Fibroblast of mammary gland (primary cell): Measurements from ENCODE around the gene SDR42E1.
"Not testable (repeated sequence)": the region's sequence is repeated elsewhere in the genome, so short reads cannot be mapped to it uniquely, and the experiment has no call there.

Experiments
- DNase-seq: peaks from one replicate; pipeline ENCODE4 v3.0.0-alpha.2; 2010; ENCODE audit warnings: low read depth
- H3K4me3 ChIP-seq: 2 replicates; pipeline ENCODE4 v1.5.1; 2011; ENCODE audit warnings: low read depth, mild to moderate bottlenecking, low read length, moderate library complexity; ENCODE audit not compliant: control insufficient read depth
- CTCF ChIP-seq: conservative IDR thresholded peaks from 2 replicates; pipeline ENCODE4 v1.5.1; 2011; ENCODE audit warnings: low read depth, low read length, inconsistent platforms; ENCODE audit not compliant: control insufficient read depth, insufficient read depth

The SDR42E1 gene

GRCh38 chr16:82020051-82020450 lies 8.8 kb upstream of the SDR42E1 start:
- no peak for TF ChIP-seq CTCF
- no peak for DNase-seq
- no peak overlapping the region for H3K4me3 ChIP-seq

- no peak for TF ChIP-seq CTCF
- no peak for DNase-seq
- no peak overlapping the region for H3K4me3 ChIP-seq
These were observed 8.3 kb upstream of the SDR42E1 start for GRCh38 chr16:82019535-82019934.

GRCh38 chr16:82017911-82018568 lies 6.8 kb upstream of the SDR42E1 start:
- DNase-seq, result no peak
- no peak overlapping the region for H3K4me3 ChIP-seq
- no peak for TF ChIP-seq CTCF

- no peak overlapping the region for H3K4me3 ChIP-seq
- DNase-seq, result peak; percentile 75
- no peak for TF ChIP-seq CTCF
These were observed 5.7 kb upstream of the SDR42E1 start for GRCh38 chr16:82016964-82017363.

- no peak overlapping the region for H3K4me3 ChIP-seq
- peak; percentile 26 for TF ChIP-seq CTCF
- DNase-seq, result peak; percentile 34
These were observed 5.0 kb upstream of the SDR42E1 start for GRCh38 chr16:82016263-82016662.

GRCh38 chr16:82013139-82013538 lies 1.9 kb upstream of the SDR42E1 start:
- no peak overlapping the region for H3K4me3 ChIP-seq
- TF ChIP-seq CTCF, result no peak
- no peak for DNase-seq

GRCh38 chr16:82010649-82011048 lies 621 bp downstream of the SDR42E1 start:
- no peak overlapping the region for H3K4me3 ChIP-seq
- TF ChIP-seq CTCF, result no peak
- DNase-seq, result no peak

- not testable (repeated sequence) for DNase-seq, H3K4me3 ChIP-seq
These were observed 1.5 kb downstream of the SDR42E1 start for GRCh38 chr16:82009789-82010188.
